GM23338 (cell line): ENCODE measurements around the gene RAB40B. TPM values are rescaled to one million over a fixed set of nuclear protein-coding genes. Genes with fewer than 3 reads are reported as not detected.

Experiments
- ATAC-seq: fragments of 200-7000 bp; cut with Tn5 transposase; 3 replicates; pipeline ENCODE4 v1.9.1; 2020
- DNase-seq: peaks from one replicate; pipeline ENCODE4 v3.0.0-alpha.2; 2015; ENCODE audit warnings: low spot score
- H2AFZ ChIP-seq: fragments of 200-600 bp; sonication (generic); 2 replicates; pipeline ENCODE4 v1.8.0; 2016; ENCODE audit warnings: antibody characterized with exemption, mild to moderate bottlenecking, moderate library complexity
- H3F3A ChIP-seq: fragments of 200-600 bp; sonication (generic); replicated peaks from 2 replicates; pipeline ENCODE4 v1.8.0; 2017; ENCODE audit warnings: antibody characterized with exemption, mixed run types, low read depth
- H3K27ac ChIP-seq: fragments of 200-600 bp; sonication (generic); 2 replicates; pipeline ENCODE4 v1.6.1; 2016; ENCODE audit warnings: low read depth
- H3K27me3 ChIP-seq: fragments of 200-600 bp; sonication (generic); 2 replicates; pipeline ENCODE4 v1.8.0; 2016; ENCODE audit warnings: mild to moderate bottlenecking, mixed run types, moderate library complexity; ENCODE audit not compliant: insufficient read depth
- H3K36me3 ChIP-seq: fragments of 200-600 bp; sonication (generic); 2 replicates; pipeline ENCODE4 v1.8.0; 2016; ENCODE audit warnings: mild to moderate bottlenecking; ENCODE audit not compliant: insufficient read depth
- H3K4me1 ChIP-seq: fragments of 200-600 bp; sonication (generic); 2 replicates; pipeline ENCODE4 v1.8.0; 2016; ENCODE audit warnings: mild to moderate bottlenecking, moderate library complexity; ENCODE audit not compliant: insufficient read depth
- H3K4me2 ChIP-seq: fragments of 200-600 bp; sonication (generic); 2 replicates; pipeline ENCODE4 v1.7.1; 2017; ENCODE audit warnings: mixed run types
- H3K4me3 ChIP-seq: fragments of 200-600 bp; sonication (generic); 2 replicates; pipeline ENCODE4 v1.6.1; 2016; ENCODE audit warnings: mixed run types
- H3K79me2 ChIP-seq: fragments of 200-600 bp; sonication (generic); replicated peaks from 2 replicates; pipeline ENCODE4 v1.8.0; 2017; ENCODE audit warnings: mild to moderate bottlenecking; ENCODE audit not compliant: insufficient read depth
- H3K9me2 ChIP-seq: fragments of 200-600 bp; sonication (generic); 2 replicates; pipeline ENCODE4 v1.8.0; 2017; ENCODE audit not compliant: insufficient read depth
- H4K20me1 ChIP-seq: fragments of 200-600 bp; sonication (generic); replicated peaks from 2 replicates; pipeline ENCODE4 v1.8.0; 2017; ENCODE audit warnings: mild to moderate bottlenecking; ENCODE audit not compliant: insufficient read depth
- H3K27ac Mint-ChIP-seq: 2 replicates; pipeline ENCODE4 v1.8.0; 2020; ENCODE audit warnings: inconsistent platforms, mild to moderate bottlenecking, moderate library complexity, mixed read lengths
- H3K27me3 Mint-ChIP-seq: 3 replicates; pipeline ENCODE4 v1.8.0; 2022; ENCODE audit warnings: low read depth, mild to moderate bottlenecking, moderate library complexity, mixed read lengths, inconsistent platforms; ENCODE audit not compliant: insufficient read depth, poor library complexity
- H3K36me3 Mint-ChIP-seq: 3 replicates; pipeline ENCODE4 v1.8.0; 2021; ENCODE audit warnings: low read depth, mild to moderate bottlenecking, inconsistent platforms, moderate library complexity, mixed read lengths
- H3K4me1 Mint-ChIP-seq: 3 replicates; pipeline ENCODE4 v1.8.0; 2020; ENCODE audit warnings: mild to moderate bottlenecking, inconsistent platforms, mixed read lengths
- H3K4me3 Mint-ChIP-seq: 3 replicates; pipeline ENCODE4 v1.8.0; 2021; ENCODE audit warnings: moderate library complexity, mild to moderate bottlenecking, inconsistent platforms, mixed read lengths
- H3K9me3 Mint-ChIP-seq: 3 replicates; pipeline ENCODE4 v1.8.0; 2020; ENCODE audit warnings: moderate library complexity, mild to moderate bottlenecking, inconsistent platforms, mixed read lengths
- CREB1 ChIP-seq: fragments of 250-450 bp; sonication (Bioruptor Pico); IDR thresholded peaks from 2 replicates; pipeline ENCODE4 v1.5.0; 2020; ENCODE audit warnings: low read depth, mild to moderate bottlenecking, moderate library complexity
- CTCF ChIP-seq, 2 experiments: fragments of 200-600 bp in 1 of 2; sonication (generic) in 1 of 2; conservative IDR thresholded peaks; 2 replicates each; pipeline versions ENCODE4 v1.5.1 to v1.6.1; 2016 to 2017; ENCODE audit warnings: antibody characterized with exemption in 2 of 2, low read depth in 2 of 2, mild to moderate bottlenecking in 2 of 2, moderate library complexity in 1 of 2
- EZH2 ChIP-seq: fragments of 200-600 bp; sonication (generic); IDR thresholded peaks from one replicate; pipeline ENCODE4 v1.8.0; 2017; ENCODE audit warnings: antibody characterized with exemption, mild to moderate bottlenecking, low read depth; ENCODE audit not compliant: unreplicated experiment
- EZH2phosphoT487 ChIP-seq: fragments of 200-600 bp; sonication (generic); IDR thresholded peaks from one replicate; pipeline ENCODE4 v1.8.1; 2018; ENCODE audit warnings: antibody characterized with exemption; ENCODE audit not compliant: unreplicated experiment
- POLR2AphosphoS5 ChIP-seq: IDR thresholded peaks from 2 replicates; pipeline ENCODE4 v1.6.1; 2016; ENCODE audit warnings: antibody characterized with exemption, low read depth
- STAT1 ChIP-seq: IDR thresholded peaks from one replicate; pipeline ENCODE4 v1.6.1; 2016; ENCODE audit warnings: antibody characterized with exemption; ENCODE audit not compliant: unreplicated experiment
- ZNF114 ChIP-seq: fragments of 250-450 bp; sonication (Bioruptor Pico); IDR thresholded peaks from 2 replicates; pipeline ENCODE4 v1.5.0; 2020; ENCODE audit warnings: mild to moderate bottlenecking, moderate library complexity
- ZNF331 ChIP-seq: fragments of 250-450 bp; sonication (Bioruptor Pico); IDR thresholded peaks from 2 replicates; pipeline ENCODE4 v1.5.0; 2020; ENCODE audit warnings: low read depth, mild to moderate bottlenecking, moderate library complexity
- polyA plus RNA-seq: library from polyadenylated mRNA; unstranded; fragments of >200 nt; fragmentation: Nextera tagmentation; extraction: Ambion mirVana; gene quantifications from 2 replicates; pipeline ENCODE4 v1.2.1, GENCODE V29; 2016
- total RNA-seq: library from RNA; depleted of rRNA; stranded (reverse); fragments of >200 nt; shearing (Covaris generic); gene quantifications from 2 replicates; pipeline ENCODE4 v1.2.3, GENCODE V29; 2014
- TF ChIP-seq, protein P1 (sequence below): fragments of 250-450 bp; sonication (Bioruptor Pico); IDR thresholded peaks from 2 replicates; pipeline ENCODE4 v1.5.0; 2020; ENCODE audit warnings: mild to moderate bottlenecking, moderate library complexity
- TF ChIP-seq, protein P2 (sequence below): IDR thresholded peaks from one replicate; pipeline ENCODE4 v1.6.1; 2018; ENCODE audit warnings: antibody characterized with exemption; ENCODE audit not compliant: unreplicated experiment

The RAB40B gene
- total and polyA plus RNA-seq, 2 experiments from 2014 or later = 4.2 to 5.2 TPM

DNA sequence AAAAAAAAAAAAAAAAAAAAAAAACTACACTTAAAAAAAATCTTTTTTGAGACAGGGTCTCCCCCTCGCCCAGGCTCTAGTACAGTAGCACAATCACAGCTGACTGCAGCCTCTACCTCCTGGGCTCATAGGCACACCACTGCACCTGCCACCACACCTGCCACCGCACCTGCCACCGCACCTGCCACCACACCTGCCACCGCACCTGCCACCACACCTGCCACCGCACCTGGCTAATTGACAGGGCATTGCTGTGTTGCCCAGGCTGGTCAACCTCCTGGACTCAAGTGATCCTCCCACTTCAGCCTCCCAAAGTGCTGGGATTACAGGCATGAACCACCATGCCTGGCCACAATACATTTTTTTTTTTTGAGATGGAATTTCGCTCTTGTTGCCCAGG is 32.6 kb downstream of the RAB40B start (continued):
- TF ChIP-seq, protein P1, sequence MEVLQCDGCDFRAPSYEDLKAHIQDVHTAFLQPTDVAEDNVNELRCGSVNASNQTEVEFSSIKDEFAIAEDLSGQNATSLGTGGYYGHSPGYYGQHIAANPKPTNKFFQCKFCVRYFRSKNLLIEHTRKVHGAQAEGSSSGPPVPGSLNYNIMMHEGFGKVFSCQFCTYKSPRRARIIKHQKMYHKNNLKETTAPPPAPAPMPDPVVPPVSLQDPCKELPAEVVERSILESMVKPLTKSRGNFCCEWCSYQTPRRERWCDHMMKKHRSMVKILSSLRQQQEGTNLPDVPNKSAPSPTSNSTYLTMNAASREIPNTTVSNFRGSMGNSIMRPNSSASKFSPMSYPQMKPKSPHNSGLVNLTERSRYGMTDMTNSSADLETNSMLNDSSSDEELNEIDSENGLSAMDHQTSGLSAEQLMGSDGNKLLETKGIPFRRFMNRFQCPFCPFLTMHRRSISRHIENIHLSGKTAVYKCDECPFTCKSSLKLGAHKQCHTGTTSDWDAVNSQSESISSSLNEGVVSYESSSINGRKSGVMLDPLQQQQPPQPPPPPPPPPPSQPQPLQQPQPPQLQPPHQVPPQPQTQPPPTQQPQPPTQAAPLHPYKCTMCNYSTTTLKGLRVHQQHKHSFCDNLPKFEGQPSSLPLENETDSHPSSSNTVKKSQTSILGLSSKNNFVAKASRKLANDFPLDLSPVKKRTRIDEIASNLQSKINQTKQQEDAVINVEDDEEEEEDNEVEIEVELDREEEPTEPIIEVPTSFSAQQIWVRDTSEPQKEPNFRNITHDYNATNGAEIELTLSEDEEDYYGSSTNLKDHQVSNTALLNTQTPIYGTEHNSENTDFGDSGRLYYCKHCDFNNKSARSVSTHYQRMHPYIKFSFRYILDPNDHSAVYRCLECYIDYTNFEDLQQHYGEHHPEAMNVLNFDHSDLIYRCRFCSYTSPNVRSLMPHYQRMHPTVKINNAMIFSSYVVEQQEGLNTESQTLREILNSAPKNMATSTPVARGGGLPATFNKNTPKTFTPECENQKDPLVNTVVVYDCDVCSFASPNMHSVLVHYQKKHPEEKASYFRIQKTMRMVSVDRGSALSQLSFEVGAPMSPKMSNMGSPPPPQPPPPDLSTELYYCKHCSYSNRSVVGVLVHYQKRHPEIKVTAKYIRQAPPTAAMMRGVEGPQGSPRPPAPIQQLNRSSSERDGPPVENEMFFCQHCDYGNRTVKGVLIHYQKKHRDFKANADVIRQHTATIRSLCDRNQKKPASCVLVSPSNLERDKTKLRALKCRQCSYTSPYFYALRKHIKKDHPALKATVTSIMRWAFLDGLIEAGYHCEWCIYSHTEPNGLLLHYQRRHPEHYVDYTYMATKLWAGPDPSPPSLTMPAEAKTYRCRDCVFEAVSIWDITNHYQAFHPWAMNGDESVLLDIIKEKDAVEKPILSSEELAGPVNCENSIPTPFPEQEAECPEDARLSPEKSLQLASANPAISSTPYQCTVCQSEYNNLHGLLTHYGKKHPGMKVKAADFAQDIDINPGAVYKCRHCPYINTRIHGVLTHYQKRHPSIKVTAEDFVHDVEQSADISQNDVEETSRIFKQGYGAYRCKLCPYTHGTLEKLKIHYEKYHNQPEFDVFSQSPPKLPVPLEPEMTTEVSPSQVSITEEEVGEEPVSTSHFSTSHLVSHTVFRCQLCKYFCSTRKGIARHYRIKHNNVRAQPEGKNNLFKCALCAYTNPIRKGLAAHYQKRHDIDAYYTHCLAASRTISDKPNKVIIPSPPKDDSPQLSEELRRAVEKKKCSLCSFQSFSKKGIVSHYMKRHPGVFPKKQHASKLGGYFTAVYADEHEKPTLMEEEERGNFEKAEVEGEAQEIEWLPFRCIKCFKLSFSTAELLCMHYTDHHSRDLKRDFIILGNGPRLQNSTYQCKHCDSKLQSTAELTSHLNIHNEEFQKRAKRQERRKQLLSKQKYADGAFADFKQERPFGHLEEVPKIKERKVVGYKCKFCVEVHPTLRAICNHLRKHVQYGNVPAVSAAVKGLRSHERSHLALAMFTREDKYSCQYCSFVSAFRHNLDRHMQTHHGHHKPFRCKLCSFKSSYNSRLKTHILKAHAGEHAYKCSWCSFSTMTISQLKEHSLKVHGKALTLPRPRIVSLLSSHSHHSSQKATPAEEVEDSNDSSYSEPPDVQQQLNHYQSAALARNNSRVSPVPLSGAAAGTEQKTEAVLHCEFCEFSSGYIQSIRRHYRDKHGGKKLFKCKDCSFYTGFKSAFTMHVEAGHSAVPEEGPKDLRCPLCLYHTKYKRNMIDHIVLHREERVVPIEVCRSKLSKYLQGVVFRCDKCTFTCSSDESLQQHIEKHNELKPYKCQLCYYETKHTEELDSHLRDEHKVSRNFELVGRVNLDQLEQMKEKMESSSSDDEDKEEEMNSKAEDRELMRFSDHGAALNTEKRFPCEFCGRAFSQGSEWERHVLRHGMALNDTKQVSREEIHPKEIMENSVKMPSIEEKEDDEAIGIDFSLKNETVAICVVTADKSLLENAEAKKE (CRISPR knock-in tag) = no peak
- no peak for TF ChIP-seq CREB1 (CRISPR knock-in tag)
- no peak for TF ChIP-seq POLR2AphosphoS5
- TF ChIP-seq ZNF114 = no peak
- TF ChIP-seq CTCF (conservative IDR thresholded peaks at IDR 0.05; ENCODE audit: low read depth in 2 of 2) = no peak
- TF ChIP-seq EZH2phosphoT487 = no peak

GRCh38 chr17:82665217-82665616 is 33.3 kb downstream of the RAB40B start:
- H3K79me2 ChIP-seq = no peaks in the 10 kb centered on the region
- H3F3A ChIP-seq = 0 out of 2 replicates have a peak, but pooled peaks cover 2% of the 10 kb centered on the region
- no peak overlapping the region; the same call in 1 of the 2 replicates for H3K27ac Mint-ChIP-seq
- H3K36me3 ChIP-seq = no peaks in the 10 kb centered on the region
- no peaks in the 10 kb centered on the region for H3K36me3 Mint-ChIP-seq
- no peak for DNase-seq
- no peak overlapping the region for H3K4me3 Mint-ChIP-seq
- H3K27me3 Mint-ChIP-seq = peaks cover 10% of the 10 kb centered on the region
- H2AFZ ChIP-seq = no peak overlapping the region
- no peak overlapping the region for H3K4me3 ChIP-seq
- H3K4me2 ChIP-seq = no peak overlapping the region
- no peaks in the 10 kb centered on the region for H3K9me3 Mint-ChIP-seq
- ATAC-seq = no peak
- no peaks in the 10 kb centered on the region for H4K20me1 ChIP-seq
- H3K4me1 ChIP-seq = no peaks in the 10 kb centered on the region
- no peaks in the 10 kb centered on the region for H3K27me3 ChIP-seq
- H3K27ac ChIP-seq = no peak overlapping the region
- no peaks in the 10 kb centered on the region for H3K9me2 ChIP-seq
- peaks cover 4% of the 10 kb centered on the region; the same call in 2 of the 3 replicates for H3K4me1 Mint-ChIP-seq
- TF ChIP-seq, protein P2, sequence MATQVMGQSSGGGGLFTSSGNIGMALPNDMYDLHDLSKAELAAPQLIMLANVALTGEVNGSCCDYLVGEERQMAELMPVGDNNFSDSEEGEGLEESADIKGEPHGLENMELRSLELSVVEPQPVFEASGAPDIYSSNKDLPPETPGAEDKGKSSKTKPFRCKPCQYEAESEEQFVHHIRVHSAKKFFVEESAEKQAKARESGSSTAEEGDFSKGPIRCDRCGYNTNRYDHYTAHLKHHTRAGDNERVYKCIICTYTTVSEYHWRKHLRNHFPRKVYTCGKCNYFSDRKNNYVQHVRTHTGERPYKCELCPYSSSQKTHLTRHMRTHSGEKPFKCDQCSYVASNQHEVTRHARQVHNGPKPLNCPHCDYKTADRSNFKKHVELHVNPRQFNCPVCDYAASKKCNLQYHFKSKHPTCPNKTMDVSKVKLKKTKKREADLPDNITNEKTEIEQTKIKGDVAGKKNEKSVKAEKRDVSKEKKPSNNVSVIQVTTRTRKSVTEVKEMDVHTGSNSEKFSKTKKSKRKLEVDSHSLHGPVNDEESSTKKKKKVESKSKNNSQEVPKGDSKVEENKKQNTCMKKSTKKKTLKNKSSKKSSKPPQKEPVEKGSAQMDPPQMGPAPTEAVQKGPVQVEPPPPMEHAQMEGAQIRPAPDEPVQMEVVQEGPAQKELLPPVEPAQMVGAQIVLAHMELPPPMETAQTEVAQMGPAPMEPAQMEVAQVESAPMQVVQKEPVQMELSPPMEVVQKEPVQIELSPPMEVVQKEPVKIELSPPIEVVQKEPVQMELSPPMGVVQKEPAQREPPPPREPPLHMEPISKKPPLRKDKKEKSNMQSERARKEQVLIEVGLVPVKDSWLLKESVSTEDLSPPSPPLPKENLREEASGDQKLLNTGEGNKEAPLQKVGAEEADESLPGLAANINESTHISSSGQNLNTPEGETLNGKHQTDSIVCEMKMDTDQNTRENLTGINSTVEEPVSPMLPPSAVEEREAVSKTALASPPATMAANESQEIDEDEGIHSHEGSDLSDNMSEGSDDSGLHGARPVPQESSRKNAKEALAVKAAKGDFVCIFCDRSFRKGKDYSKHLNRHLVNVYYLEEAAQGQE = no peak
- TF ChIP-seq CREB1 (CRISPR knock-in tag) (no peak), ZNF114 (no peak), POLR2AphosphoS5 (no peak), ZNF331 (CRISPR knock-in tag) (no peak), STAT1 (no peak), EZH2 (no peak), CTCF (conservative IDR thresholded peaks at IDR 0.05; ENCODE audit: low read depth in 2 of 2) (no peak)
